ENCODE data around the gene TIAM2. TPM values are rescaled to one million over a fixed set of nuclear protein-coding genes. Genes with fewer than 3 reads are reported as not detected.

TIAM2 gene
- total RNA-seq, 4 donors from 2014 or later, result 6.5 to 13.4 (median 10.7) TPM

GRCh38 chr6:155150967-155151671, 156.0 kb downstream of the TIAM2 start:
- no peak for TF ChIP-seq CTCF (IDR thresholded peaks at IDR 0.05; ENCODE audit: low read depth)

GRCh38 chr6:155152211-155153076, 157.3 kb downstream of the TIAM2 start:
- TF ChIP-seq CTCF (IDR thresholded peaks at IDR 0.05; ENCODE audit: low read depth), result no peak

- no peak for TF ChIP-seq CTCF (IDR thresholded peaks at IDR 0.05; ENCODE audit: low read depth)
Observed at GRCh38 chr6:155154158-155154830, 159.2 kb downstream of the TIAM2 start.

- TF ChIP-seq CTCF (IDR thresholded peaks at IDR 0.05; ENCODE audit: low read depth), result no peak
Observed at GRCh38 chr6:155155787-155156447, 160.8 kb downstream of the TIAM2 start.

- TF ChIP-seq CTCF (IDR thresholded peaks at IDR 0.05; ENCODE audit: low read depth), result no peak
Observed at GRCh38 chr6:155157101-155157500, 162.0 kb downstream of the TIAM2 start.

GRCh38 chr6:155158030-155158843, 163.1 kb downstream of the TIAM2 start:
- no peak for TF ChIP-seq CTCF (IDR thresholded peaks at IDR 0.05; ENCODE audit: low read depth)

Measured in subcutaneous adipose tissue (tissue), 4 donors.